COLO668 (cell line): ENCODE data around the gene DPP9.
"Not testable (repeated sequence)": the region's sequence is repeated elsewhere in the genome, so short reads cannot be mapped to it uniquely, and the experiment has no call there.

ENCODE experiments used
- DNase-seq: peaks from one replicate; lab custom pipeline; 2025; ENCODE audit not compliant: unreplicated experiment; lab: John Stamatoyannopoulos, UW

Gene DPP9

DNA sequence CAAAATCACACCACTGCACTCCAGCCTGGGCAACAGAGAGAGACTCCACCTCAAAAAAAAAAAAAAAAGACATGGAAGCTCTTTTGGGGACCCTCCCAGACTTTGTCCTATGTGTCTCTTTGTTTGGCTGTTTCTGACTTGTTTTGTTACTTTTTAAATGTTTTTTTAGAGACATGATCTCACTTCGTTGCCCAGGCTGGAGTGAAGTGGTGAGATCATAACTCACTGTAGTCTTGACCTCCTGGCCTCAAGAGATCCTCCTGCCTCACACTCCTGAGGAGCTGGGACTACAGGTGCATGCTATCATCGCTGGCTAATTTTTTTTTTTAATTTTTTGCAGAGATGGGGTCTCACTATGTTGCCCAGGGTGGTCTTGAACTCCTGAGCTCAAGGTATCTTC lies 16.4 kb upstream of the DPP9 start:
- no peak for DNase-seq

DNA sequence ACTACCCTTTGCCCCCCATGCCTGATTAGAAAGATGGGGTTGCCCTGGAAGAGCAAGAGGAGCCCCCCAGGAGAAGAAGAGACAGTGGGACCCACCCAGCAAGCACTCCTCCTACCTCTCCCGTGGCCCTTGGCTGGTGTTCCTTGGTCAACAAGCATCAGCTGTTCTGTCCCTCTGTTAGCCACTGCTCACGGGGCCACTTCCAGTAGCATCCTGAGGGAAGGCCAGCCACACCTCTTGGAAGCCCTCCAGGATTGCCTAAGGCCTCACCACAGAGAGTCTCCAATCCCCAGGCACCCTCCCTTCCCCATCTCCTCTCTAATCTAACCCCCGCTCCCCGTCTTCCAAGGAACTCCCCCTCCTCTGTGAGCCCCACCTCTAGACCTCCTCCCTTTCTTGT lies 15.1 kb upstream of the DPP9 start:
- DNase-seq: no peak

DNA sequence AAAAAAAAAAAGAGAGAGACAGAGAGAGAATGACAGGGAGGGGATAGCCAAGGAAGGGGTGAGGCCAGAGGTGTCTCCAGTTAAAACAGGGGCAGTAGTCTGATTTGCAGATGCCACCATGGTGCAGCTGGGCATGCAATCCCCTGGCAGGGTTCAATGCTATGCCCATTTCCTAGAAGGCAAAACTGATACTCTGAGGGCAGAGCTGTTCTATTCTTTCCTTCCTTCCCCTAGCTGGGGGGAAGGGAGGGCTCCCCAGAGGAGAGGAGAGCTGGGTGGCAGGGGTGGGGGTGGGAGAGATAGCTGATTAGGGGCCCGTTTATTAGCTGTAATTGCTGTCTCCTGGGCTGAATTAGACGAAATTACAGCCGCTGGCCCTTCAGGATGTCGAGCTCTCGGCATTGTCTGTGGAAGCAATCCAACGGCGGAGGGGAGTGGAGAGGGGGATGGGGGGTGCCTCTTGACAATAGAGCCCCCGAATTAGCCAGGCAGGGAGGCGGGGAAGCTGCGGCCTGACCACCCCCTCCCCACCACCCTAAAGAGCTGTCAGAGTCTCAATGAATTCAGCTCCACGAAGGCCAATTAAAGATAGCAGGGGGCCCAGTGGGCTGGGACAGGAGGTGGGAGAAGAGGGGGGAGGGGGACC lies 14.4 kb upstream of the DPP9 start:
- no peak for DNase-seq

DNA sequence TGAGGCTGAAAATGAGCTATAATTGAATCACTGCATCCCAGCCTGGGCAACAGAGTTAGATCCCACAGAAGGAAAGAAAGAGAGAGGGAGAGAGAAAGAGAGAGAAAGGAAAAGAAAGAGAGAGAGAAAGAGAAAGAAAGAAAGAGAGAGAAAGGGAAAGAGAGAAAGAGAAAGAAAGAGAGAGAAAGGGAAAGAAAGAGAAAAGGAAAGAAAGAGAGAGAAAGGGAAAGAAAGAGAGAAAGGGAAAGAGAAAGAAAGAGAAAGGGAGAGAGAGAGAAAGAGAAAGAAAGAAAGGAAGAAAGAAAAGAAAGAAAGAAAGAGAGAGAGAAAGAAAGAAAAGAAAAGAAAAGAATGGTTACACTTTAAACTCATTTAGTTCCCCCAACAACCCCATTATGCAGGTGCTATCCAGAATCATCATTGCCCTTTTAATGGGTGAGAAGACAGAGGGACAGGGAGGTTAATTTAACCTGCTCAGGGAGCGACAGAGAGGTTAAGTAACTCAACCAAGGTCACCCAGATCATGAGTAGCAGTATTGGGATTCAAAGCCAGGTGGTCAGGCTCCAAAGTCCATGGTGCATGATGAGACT lies 10.2 kb upstream of the DPP9 start:
- DNase-seq: no peak

DNA sequence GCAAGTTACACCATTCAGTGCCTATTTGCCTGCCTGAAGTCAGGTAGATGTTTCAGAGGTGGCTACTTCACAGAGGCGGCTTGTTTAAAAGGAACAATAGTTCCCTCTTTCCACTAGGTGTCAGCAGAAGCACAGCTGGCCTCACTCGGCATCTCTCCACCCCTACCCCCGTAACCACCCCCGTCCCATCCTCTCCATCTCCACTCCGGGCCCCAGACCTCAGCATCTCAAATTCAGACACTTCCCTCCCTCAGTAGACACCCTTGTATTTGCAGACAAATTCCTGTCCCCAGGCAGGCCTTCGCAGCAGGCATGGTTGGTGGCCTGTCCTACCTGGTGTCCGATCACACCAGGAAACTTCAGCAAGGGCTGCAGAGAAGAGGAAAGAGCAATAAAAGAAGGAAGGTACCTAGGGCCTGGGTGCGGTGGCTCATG lies 9.1 kb upstream of the DPP9 start:
- peak; percentile 45 for DNase-seq

DNA sequence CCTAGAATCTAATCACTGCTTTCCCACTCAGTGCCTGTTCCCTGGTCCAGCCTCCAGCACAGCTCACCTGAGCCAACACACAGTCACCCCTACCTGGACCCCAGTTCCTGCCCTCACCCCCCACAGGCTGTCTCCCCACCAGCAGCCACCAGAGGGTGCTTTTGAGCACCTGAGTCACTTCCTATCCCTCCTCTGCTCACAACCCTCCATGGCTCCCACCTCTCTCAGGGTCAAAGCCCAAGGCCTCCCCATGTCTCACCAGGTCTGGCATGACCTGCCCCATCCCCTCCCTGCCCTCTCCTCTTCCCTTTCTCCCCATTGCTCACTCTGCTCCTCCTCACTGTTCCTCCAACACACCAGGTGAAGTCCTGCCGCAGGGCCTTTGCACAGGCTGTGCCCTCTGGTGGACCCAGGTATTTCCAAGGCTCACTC lies 7.1 kb upstream of the DPP9 start:
- DNase-seq: peak; percentile 39

DNA sequence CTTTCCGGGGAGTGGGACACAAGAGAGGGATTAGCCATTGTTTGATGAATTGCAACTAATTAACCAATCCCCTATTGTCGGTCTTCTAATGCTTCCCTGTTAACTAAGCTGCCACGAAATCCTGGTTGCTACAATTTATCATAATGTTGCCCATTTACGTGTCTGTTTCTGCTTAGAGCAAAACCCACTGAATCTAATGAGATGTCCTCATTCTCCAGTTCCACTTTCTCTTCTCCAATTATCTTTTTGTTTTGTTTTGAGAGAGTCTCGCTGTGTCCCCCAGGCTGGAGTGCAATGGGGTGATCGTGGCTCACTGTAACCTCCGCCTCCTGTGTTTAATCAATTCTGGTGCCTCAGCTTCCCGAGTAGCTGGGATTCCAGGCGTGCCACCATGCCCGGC lies 5.2 kb upstream of the DPP9 start:
- DNase-seq: no peak

DNA sequence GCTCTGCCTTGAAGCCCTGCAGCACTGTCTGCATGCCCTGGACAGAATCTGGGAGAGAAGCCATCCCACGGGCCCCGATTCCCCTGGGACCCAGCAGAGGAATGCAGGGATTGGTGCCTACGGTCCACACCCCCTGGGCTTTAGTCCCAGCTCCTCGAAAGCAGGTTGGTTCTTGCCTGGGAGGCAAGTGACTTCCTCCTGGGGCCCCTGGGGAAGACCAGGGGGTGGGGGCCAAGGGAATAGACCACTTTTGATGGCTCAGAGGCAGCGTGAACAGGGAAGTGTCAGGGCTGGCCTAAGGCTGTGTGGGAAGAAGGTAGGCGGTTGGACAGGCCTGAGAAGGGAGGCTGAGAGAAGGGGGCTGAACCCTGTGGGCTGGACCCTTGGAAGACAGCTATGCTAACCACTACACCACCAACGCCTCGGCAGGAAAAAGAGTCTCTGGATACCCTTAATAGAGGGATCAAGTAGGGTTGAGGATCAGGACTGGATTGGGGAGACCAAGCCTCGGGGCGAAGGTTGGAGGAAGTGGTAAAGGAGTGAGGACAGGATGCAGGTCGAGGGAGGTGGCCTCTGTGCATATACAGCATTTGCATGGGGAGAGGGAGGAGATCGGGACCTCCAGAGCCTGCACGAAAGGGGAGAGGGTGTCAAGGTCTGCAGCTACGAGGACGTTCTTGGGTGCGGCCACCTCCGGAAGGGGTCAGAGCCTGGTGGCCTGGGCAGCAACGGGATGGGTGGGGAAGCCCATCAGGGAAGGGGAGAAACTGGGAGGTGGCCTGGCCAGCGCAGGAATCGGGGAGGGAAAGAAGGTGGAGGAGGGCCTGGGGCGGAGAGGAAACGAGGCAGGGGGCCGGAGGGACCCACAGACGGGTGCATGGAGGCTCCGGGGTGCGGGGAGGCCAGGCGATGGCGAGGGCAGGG lies 709 bp downstream of the DPP9 start:
- no peak for DNase-seq

DNA sequence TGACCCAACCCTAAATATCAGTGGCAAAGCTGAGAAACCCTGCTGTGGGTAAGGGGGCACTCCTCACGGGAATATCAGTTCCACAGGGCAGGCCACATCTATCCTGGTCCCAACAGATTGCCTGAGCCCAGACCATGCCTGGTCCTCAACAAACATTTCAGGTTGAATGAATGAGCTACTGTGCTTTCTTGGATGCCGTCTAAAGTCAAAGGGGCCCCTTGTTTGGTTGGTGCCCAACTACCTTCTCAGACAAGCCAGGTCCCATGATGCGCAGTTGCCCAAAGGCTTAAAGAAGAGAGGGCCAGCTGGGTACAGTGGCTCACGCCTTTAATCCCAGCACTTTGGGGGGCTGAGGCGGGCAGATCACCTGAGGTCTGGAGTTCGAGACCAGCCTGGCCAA lies 2.4 kb downstream of the DPP9 start:
- no peak for DNase-seq

DNA sequence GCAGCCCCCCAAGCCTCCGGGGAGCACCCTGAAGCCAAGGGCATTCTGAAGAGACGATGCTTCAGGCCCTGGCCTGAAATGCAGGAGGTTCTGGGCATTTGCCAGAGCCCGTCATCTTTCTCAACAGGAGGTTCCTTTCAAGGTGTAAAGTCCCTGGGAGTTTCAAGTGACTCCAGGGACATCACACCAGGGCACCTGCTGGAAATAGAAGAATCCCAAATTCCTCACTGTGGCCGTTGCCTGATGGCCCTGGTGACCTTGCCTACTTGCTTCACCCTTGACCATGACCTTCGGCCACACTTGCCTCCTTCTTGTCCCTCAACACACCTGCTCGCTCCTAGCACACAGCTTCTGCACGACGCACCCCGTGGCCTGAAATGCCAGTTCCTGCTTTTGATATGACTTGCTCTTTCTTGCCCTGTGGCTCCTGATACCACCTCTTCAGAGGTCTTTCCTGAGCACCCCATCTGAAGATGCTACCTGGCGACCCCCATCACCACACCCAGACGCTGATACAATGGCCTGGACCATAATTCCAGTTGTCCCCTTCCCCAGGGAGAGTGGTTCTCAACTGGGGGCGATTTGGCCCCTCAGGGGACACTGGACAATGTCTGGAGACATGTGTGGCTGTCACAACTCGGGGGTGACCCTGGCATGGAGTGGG lies 3.5 kb downstream of the DPP9 start:
- no peak for DNase-seq

DNA sequence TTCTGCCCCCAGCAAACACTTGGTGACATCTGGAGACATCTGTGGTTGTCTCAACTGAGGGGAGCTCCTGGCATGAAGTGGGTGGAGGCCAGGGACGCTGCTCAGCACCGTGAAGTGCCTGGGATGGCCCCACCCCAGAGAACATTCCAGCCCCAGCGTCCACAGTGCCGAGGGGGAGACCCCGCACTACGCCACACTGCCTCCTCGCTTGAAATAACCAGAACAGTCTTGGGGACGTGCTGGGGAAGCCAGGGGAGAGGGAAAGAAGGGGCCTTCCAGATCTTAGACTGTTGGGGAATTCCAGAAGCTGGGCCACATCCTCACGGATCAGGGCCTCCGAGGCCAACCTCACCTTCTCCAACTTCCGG lies 4.2 kb downstream of the DPP9 start:
- no peak for DNase-seq

DNA sequence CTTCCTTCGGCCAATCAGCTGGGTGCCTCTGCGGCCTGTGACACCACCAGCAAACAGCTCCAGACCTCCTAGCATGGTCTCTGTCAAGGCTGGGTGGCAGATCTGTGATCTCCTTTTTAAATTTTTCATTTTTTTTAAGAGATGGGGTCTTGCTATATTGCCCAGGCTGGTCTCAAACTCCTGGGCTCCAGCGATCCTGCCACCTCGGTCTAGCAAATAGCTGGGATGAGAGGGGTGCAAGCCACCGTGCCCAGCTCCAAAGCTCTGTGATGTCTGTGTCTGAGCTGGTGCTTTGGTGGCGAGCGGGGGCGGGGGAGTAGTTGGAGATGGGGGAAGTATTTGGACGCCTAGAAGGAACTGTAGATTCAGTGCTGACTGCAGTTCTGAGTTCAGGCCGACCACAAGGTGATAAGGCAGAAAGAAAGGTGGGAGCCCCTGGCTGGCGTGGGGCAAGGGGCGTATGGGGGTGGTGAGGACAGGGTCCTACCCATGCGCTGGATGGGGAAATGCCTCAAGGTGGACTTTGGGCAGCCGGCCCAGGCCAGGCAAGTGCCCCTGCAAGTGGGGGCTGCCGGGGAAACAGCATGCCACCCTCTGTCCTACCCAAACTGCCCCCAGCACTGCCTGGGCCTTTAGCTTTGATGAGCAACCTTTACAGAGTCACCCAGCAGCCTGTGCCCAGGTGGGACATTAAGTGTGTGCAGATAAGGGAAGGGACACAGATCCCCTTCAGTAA lies 5.5 kb downstream of the DPP9 start:
- no peak for DNase-seq

DNA sequence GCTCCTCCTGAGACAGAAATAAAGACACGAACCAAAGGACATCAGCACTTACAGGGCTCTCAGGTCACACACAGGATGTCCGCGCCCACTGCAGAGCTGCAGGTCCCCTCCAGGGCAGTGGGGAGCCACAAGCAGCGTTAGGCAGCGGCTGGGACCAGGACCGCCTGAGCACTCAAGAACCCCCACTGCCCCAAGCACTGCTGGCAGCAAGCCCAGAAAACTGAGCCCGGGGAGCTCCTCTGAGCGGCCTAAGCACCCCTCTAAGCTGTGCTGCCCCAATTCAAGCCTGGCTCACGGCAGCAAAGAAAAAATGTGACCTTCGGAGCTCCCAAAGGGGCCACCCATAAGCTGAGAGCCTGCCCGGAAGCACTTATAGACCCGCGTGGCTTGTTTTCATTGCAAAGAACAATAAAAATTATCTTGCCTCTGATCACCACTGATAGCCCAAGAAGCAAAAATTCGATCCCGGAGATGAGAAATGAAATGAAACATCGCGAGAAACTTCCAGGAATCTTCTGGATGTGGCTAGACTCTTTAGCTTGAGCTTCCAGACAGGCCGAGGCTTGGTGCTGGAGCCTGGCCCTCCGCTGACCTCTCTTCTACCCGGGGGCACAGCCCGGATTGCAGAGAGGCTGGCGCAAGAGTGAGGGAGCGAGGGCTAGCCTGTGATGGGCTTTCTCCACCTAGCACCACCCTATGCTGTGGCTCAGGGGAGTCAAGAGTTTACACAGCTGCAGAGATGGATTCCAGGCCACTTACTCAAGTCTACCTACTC lies 6.3 kb downstream of the DPP9 start:
- DNase-seq: no peak

DNA sequence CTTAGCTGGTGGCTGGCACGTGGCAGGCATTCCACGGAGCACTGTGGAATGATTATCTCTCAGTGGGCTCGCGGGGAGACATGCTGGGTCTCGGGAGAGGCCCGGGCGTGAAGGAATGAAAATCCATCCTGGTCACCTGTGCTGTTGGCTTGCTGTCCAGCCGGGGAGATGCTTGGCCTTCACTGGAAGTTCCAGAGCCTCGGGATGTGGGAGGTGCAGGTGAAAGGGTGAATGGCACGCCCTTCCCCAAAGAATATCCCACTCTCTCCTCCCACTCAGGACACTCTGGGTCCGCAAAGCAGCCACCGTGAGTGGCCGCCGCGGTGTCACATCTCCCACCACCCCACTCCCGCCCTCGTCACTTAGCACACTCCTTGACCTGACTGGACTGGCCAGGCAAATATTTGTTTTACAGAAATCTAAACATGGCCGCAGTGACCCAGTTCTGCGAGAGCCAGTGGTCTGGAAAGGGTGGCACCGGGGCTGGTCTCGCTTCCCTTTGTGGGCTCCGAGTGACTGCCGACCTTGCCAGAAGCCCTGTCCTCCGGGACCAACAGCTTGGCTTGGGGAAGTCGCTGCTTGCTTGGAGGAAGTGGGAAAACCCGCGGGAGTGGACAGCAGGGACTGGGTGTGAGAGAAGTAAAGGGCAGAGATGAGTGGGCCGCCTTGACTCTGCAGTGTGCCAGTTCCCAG lies 8.0 kb downstream of the DPP9 start:
- DNase-seq: no peak

DNA sequence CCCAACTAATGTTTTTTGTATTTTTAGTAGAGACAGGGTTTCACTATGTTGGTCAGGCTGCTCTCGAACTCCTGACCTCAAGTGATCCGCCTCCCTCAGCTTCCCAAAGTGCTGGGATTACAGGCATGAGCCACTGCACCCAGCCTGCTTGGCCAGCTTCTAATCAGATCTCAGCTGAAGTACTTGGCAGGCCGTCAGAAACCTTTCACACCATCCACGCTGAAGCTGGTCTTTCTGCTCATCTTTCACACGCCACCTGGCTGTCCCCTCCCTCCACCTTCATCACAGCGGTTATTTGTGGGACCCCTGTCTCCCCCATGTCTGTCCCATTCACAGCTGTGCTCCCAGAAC lies 8.5 kb downstream of the DPP9 start:
- DNase-seq: not testable (repeated sequence)

DNA sequence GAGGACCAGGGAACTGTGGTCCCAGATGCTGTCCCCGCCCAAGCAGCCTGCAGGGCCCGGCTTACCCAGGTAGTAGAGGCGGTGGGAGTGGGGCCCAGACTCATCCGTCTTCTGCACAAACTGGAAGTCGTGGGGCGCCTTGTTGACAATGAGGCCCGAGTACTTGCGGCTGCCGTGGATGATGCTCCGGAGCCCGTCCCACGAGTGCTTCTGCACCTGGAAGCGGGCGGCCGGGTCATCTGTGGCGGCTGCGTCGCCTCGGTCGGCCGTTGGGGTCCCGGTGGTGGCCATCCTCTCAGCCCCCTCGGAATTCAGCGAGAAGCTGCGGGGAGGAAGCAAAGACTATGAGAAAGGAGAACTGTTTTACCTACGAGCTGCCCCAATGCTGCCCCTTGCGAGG lies 9.6 kb downstream of the DPP9 start:
- DNase-seq: no peak

DNA sequence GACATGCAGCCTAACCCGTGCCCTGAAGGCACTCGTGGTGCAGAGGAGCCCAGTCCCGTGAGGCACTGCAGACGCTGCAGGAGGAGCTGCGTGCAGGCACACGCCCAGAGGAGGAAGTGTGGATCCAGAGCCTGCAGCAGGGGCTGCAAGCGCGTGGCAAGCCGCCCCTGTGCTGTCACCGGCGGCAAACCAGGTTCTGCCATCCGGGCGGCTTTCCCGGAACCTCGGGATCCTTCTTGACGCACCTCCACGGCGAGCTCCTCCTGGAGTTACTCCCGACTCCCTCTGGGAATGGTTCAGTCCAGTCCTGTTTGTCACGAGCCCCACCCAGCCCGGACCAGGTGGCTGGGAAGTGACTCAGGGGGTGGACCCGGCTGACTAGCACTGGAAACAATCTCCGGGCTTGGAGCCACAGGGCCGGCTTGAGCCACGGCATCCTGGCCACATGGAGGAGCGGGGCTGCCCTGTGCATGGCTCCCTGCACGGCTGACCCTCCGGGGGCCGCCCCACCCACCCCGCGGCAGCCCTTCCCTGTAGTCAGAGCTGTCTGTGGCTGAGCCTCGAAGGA lies 10.2 kb downstream of the DPP9 start:
- DNase-seq: no peak

DNA sequence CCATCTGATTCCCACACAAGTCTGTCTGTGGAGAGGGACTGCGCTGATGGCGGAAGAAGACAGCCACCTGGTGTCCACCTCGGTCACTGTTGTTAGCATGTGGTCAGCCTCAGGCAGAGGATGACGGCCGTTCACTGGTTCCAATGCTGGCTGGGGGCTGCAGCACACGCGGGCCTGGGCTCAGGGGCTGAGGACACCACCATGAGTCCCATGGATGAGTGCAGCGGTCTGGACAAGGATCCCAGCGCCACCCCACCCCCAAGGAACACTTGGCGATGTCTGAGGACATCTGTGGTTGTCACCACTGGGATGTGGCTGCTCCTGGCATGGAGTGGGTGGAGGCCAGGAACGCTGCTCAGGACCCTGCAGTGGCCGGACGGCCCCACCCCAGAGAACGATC lies 10.9 kb downstream of the DPP9 start:
- no peak for DNase-seq

DNA sequence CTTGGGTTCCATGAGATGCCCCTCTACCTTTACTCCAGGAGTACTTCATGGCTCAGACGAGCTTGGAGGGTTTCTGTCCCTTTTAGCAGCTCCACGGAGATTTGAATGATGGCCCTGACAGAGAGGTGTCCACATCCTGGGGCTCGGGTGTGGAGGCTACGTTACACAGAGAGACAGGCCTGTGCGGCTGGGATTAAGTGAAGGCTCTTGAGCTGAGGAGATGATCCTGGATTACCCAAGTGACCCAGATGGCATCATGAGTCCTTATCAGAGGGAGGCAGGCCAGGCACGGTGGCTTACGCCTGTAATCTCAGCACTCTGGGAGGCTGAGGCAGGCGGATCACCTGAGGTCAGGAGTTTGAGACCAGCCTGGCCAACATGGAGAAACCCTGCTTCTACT lies 12.4 kb downstream of the DPP9 start:
- DNase-seq: no peak

DNA sequence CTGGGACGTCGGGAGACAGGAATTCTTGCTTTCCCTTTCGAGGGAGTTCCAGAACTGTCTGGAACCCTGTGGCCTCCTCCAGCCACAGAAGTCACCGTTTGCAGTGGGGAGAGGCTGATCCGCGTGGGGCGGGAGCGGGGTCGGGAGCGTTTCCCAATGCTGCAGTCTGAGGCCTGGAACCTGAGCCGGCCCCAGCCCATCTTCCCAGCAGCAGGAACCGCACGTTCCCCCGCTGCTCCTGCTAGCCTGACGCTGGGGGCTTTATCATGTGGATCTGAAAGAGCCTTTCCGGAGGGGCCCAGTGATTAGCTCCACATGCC lies 13.4 kb downstream of the DPP9 start:
- no peak for DNase-seq
